GM21360 (cell line): ENCODE data around the gene FAM43B.
"Not testable (repeated sequence)": the region's sequence is repeated elsewhere in the genome, so short reads cannot be mapped to it uniquely, and the experiment has no call there.

Experiments
- ATAC-seq: cut with Tn5 transposase; IDR thresholded peaks from one replicate; pipeline ENCODE4 v1.9.1; 2021; ENCODE audit warnings: mild to moderate bottlenecking, moderate library complexity; ENCODE audit not compliant: unreplicated experiment

Gene FAM43B

DNA sequence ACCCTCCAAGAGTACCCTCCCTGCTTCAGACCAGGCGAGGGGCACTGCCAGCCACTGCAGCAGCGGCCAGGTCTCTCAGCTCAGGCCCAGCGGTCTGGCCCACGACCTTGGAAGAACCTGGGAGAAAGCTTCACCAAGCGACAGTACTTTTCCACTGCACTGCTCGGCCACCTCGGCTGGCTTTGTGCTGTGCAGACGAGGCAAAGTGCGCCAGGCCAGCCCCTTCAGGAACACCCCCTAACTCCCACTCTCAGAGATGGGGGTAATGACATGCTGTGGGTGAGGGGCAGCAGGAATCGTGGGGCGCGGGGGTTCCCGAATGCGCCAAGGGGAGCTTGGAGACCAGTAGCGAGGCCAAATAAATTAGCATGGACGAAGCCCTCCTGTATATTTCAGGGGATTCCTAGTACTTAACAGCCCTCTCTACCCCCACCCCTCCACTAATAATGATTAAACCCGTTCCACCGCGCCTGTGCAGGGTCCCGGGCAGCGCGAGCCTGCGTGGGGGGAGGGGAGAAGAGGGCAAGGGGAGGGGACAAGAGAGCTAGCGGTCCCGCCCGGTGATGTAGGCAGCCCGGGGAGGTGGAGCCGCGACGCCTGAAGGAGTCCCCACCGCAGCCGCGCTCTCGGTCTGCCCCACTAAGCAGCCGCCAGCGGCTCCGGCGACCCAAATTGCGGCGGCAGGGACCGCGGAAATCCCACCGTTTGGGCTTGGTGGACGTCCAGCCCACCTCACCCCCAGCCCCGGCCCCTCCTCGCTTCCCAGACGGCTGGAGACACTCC, at the start of gene FAM43B:
Gene FAM43B, plus strand, starts transcription at position 629 of the 783 bp plus-strand sequence. CDS start 401 bp downstream, outside the sequence.
- ATAC-seq, result no peak

DNA sequence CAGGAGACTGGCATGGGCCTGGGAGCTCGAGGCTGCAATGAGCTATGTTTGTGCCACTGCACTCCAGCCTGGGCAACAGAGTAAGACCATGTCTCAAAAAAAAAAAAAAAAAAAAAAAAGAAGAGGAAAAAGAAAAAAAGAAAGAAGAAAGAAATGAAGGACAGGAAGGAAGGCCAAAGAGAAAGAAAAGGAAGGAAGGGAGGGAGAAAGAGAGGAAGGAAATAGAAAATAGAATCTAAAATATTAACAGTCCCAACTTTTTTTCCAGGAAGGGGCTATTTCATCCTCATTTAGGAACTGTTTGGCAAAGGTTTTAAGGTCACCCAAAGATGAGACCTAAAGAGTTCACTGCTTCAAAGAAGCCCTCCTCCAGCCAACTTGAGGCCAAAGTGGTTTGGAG, 46.9 kb upstream of the FAM43B start:
- ATAC-seq, result no peak

DNA sequence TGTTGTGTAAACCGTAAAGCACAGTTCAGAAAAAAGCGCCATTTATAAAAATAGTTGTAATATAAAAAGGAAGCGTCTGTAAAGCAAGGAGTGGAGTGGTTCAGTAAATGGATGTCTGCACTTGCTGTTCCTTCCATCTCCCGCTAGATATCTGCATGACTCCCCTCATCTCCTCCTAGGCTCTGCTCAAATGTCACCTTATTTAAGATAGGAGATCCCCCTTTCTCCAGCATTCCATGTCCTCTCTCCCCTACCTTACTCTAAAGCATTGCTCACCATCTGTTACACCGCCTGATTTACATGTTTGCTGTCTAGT, 45.2 kb upstream of the FAM43B start:
- ATAC-seq, result peak; percentile 22

GRCh38 chr1:20507564-20508410, 44.6 kb upstream of the FAM43B start, which contains the start of gene MUL1:
Gene MUL1, minus strand, starts transcription at chr1:20508151. Its CDS starts 127 bp downstream, at chr1:20508024.
- ATAC-seq, result peak; percentile 75

DNA sequence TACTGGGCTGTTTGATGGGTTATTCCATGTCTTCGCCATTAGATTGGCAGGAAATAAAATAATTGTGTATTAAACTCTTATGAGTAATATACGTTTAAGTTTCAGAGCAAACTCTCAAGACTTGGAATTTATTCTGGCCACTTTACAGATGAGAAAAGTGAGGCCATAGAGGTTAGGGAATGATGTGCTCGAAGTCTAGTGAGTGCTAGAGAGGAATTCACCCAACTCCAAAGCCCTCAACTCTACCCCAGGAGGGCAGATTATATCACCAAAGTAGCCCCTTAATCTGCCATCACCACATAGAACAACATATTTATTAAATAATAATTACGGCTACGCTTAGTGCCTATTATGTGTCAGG, 44.0 kb upstream of the FAM43B start:
- no peak for ATAC-seq

DNA sequence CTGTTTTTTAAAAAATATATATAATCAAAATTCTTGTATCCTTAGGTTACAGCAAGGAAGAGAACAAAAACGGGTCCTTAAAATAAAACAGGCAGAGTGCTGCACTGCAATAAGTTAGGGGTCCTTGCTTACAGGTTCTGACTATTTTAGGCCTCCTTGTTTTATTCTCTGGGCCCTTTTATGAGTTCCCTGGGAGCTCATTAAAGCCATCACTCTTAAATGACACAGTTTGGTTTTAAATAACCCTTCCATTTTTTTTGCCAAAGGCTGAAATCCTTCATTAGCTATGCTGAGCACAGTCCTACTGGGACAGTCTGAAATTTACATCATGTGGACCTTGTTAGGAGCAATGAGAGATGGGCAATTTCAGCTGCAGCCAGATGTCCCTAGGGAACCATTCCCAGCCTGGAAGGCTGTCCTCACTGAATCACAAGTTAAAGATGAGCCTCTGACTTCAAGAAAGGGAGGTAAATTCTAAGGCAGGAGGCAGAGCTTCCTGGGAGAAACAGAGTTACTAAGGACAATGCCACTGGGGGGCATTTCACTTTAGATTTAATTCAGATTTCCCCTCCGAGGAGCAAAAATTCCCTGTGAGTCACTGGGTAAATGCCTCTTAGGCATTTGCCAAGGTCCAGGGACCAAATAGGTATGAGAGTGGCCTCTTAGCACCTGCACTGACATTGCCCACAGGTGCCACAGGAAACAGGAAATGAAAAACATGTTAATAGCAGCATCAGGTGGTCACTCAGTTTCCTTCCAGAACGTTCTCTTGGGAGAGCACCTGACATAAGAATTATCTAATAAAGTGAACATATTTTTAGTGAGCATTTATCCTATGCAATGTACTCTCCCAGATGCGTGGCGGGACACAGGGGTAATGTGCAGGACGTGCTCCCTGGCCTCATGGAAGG, 40.6 kb upstream of the FAM43B start:
- no peak for ATAC-seq

GRCh38 chr1:20519609-20520262, 32.6 kb upstream of the FAM43B start:
- not testable (repeated sequence) for ATAC-seq

DNA sequence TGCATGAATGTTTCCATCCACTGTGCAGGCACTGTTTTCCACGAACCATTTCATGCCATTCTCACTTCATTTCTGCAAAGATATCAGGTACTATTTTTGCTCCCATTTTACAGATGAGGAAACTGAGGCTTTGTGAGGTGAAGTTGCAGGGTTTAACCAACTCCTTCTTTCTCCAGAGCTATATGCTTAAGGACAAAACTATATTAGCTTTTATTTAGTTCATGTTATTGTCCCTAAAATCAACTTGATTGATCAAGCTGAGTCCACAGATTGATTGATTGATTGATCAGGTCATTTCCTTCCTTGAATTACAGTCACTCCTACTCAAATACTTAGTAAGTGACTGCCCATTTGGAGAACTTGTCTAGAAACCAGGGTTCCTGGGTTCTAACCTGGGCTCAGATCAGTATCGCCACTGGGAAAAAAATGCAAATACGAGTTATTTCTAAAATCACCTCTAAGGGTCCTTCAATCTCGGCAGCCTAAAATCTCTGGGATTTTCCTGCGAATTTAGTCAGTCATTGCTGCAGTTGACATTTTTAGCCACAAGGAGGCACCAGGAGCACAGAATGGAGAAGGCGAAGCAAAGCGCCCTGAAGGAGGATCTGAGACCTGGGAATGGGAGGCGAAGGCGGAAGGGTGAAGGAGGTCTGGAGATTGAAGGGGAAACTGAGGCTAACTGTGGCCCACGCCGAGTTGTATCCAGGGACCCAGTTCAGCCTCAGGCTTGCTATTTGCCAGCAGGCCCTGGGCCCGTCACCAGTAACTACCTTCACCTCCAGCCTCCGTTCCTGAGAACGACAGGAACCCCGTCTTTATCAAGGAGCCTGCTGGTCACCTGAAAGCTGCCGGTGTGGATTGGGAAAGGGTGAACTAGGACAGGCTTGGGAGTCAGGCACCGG, 30.2 kb upstream of the FAM43B start:
- ATAC-seq, result no peak

DNA sequence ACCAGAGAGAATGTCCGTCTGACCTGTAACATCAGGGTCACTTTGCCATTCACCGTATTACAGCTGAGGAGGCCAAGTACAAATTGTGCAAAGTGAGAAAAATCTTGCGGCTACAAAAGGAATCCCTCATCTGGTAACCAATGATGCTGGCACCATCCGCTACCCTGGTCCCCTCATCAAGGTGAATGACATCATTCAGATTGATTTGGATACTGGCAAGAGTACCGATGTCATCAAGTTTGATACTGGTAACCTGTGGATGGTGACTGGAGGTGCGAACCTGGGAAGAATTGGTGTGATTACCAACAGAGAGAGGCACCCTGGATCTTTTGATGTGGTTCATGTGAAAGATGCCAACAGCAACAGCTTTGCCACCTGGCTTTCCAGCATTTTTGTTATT, 26.1 kb upstream of the FAM43B start:
- ATAC-seq, result no peak

DNA sequence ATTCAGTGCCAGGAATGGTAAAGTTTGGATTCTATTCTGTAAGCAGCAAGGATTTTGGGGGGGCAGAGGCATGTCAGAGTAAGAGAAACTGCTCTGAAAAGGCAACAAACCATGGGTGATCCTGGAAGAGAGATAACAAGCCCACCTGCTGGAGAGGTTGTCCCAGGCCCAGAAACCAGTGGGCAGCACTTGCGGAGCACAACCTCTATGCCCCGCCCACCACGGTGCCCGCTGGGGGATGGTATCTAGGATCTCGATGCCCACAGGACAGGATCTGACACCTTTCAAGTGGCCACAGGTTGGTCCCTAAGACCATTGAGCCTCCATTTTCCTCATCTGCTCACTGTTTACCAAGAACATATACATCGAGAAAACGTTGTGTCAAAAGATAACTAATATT, 24.2 kb upstream of the FAM43B start:
- no peak for ATAC-seq

- ATAC-seq, result no peak
Measured at GRCh38 chr1:20530306-20530705, 22.1 kb upstream of the FAM43B start.

GRCh38 chr1:20530901-20531300, 21.5 kb upstream of the FAM43B start:
- no peak for ATAC-seq

GRCh38 chr1:20533635-20534034, 18.7 kb upstream of the FAM43B start:
- ATAC-seq, result no peak

DNA sequence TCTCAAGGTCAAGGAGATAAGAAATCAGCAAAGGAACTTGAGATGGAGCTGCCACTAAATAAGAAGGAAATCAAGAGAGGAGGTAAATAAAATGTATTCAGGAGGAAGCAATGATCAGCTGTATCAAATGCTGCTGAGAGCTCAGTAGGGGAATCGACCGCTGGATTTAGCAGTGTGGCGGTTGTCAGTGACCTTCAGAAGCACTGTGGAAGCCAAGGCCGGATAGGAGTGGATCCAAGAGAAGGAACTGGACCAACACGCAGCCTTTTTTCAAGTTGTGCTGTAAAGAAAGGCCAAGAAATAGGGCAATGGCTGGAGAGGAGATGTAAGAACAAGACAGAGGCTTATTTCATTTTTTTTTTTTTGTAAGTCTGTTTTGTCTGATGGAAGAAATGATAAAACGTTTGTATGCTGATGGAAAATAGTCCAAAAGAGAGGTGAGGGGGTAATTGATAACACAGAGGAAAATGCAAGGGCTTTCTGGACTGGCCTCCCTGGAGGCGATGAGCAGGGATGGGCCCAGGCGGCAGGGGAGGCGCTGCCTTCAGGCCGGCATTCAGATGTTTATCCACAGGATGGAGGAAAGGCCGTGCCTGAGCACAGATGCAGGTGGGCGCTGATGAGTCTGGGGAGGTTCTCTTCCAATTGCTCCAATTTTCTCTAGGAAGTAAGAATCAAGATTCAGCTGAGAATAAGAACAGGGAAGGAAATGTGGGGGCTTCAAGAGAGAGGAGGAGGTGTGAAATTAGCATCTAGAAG, 17.5 kb upstream of the FAM43B start:
- no peak for ATAC-seq

DNA sequence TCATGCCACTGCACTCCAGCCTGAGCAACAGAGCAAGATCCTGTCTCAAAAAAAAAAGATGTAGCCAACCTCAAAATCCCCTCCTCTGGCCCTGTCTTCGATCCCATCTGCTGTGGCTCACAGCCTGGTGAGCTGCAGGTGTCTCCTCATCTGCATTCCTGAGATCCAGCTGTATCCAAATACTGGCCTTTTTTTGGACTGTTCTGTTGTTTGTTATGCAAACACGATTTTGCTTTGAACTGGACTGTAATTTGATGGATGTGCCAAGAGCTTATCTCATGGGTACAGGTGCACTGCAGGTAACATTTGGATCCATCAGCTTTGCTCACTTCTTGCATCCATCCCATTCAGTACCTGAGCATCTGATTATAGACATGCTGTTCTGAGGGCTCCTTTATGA, 14.1 kb upstream of the FAM43B start:
- no peak for ATAC-seq

DNA sequence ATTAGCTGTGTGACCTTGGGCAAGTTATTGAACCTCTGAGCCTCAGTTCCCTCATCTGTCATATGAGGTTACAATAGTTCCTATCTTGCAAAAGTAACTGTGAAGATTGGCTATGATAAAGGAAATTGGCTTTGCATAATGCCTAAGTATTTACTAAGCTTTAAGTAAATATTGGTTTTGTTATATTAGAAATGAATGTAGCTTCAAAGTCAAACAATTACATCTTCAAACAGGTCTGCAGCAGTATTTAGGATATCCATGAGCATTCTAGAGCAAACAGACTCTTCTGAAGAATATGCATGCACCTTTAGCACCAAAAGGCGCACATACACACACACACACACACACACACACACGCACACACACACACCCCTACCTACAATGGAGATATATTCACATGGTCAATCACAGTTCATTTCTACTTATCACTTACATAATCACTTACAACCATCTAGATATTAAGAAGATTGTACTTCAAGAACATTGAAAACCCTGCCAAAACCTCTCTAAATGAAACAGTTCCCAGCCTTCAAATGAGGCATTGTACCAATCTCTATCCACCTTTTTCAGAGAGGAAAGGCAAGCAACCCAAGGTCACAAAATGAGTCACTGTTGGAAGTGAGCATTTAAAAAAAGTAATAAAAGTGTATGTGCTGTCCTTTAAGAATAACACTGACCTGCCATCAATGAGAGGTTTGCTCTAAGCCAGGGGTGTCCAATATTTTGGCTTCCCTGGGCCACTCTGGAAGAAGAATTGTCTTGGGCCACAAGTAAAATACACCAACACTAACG, 13.4 kb upstream of the FAM43B start:
- no peak for ATAC-seq

DNA sequence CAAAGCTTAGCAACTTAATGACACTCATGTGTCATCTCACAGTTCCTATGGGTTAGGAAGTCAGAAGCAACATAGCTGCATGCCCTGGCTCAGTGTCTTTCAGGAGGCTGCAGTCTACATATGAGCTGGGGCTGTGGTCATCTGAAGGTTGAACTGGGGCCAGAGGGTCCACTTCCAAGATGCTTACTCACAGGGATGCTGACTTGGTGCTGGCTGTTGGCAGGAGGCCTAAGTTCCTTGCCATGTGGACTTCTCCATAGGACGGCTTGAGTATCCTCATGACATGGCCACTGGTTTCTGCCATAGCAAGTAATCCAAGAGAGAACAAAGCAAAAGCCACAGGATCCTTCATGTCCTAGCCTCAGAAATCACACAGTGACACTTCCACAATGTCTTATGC, 12.1 kb upstream of the FAM43B start:
- no peak for ATAC-seq

- ATAC-seq, result no peak
Measured at GRCh38 chr1:20546637-20547036, 5.7 kb upstream of the FAM43B start.
